Measurements from ENCODE around the gene CENPX. TPM values are rescaled to one million over a fixed set of nuclear protein-coding genes. Genes with fewer than 3 reads are reported as not detected.
"Not testable (repeated sequence)": the region's sequence is repeated elsewhere in the genome, so short reads cannot be mapped to it uniquely, and the experiment has no call there.

Gene CENPX
- total RNA-seq, 2 donors from 2014 or later = 27.2 to 37.2 TPM

- DNase-seq = no peak
- intact Hi-C loops (cut with DNase I) = no loop called here
- ATAC-seq = no peak
These were observed 24.2 kb upstream of the CENPX start for GRCh38 chr17:82046903-82047302.

DNA sequence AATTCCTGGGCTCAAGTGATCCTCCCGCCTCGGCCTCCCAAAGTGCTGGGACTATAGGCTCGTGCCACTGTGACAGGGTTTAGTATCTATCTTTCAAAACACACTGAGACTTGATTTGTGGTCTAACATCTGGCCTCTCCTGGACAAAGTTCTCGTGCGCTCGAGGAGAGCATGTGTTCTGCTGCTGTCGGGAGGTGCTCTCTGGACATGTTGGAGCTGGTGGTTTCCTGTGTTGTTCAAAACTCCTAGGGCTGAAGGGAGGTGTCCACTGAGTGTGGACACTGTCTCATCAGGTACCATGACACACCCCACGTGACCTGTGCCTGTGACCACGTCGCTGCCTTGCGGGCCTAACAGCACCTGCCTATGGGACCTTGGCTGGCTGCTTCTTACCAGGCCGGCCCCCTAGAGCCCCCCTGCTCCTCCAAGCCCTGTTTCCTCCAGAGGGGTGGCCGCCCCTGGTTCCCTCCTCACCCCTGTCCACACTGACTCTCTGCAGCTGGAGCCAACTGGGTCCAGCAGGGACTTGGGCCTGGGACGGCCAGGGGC is 23.3 kb upstream of the CENPX start:
- DNase-seq (no peak), ATAC-seq (no peak)
- intact Hi-C loops (cut with DNase I) = no loop called here

DNA sequence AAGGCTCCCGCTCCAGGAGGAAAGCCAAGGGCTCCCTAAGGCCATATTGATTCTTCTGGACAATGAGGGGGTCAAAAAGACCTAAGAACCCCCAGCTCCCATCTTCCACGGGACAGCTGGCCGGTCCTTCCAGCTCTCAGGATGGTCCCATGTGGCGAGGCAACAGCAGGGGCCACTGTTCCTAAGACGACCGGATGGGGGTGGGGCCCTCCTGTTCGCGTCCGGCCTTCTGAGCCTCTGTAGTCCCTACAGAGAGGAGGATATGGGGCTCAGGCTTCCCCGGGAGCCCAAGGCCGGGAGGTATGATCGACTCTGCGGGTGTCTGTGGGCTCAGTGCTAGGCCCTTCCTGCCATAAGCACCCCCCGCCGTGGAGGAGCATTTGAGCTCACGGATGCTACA is 20.8 kb upstream of the CENPX start:
- intact Hi-C loops (cut with DNase I) = no loop called here
- no peak for DNase-seq
- no peak for ATAC-seq

- ATAC-seq (no peak), DNase-seq (no peak)
- intact Hi-C loops (cut with DNase I) = no loop called here
These were observed 20.0 kb upstream of the CENPX start for GRCh38 chr17:82042649-82043048.

DNA sequence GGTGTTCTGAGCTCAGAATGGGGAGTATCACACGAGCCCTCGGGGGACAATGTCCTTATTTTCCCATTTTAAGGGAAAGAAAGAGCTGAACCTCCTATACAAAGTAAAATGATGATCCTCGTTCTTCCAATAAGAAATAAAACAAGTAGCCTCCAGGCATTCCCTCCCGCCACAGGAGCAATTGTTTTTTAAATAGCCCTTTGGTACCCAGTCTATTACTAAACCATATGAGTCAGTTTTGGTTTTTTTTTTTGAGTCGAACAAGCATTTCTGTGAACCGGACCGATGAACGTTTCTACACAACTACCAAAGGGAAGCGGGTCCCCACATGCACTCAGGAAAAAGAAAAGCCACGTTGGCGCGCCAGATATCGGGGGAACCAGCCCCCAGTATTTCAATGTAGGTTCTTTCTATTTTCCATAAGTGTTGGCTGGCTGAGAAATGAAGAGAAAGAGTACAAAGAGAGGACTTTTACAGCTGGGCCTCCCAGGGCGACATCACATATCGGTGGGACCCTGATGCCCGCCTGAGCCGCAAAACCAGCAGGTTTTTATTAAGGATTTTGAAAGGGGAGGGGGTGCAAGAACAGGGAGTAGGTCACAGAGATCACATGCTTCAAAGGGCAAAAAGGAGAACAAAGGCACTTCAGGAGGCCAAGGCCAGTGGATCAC is 18.6 kb upstream of the CENPX start:
- DNase-seq = no peak
- intact Hi-C loops (cut with DNase I) = no loop called here
- ATAC-seq = no peak

- no peak for ATAC-seq
These were observed 17.1 kb upstream of the CENPX start for GRCh38 chr17:82039695-82040299.

DNA sequence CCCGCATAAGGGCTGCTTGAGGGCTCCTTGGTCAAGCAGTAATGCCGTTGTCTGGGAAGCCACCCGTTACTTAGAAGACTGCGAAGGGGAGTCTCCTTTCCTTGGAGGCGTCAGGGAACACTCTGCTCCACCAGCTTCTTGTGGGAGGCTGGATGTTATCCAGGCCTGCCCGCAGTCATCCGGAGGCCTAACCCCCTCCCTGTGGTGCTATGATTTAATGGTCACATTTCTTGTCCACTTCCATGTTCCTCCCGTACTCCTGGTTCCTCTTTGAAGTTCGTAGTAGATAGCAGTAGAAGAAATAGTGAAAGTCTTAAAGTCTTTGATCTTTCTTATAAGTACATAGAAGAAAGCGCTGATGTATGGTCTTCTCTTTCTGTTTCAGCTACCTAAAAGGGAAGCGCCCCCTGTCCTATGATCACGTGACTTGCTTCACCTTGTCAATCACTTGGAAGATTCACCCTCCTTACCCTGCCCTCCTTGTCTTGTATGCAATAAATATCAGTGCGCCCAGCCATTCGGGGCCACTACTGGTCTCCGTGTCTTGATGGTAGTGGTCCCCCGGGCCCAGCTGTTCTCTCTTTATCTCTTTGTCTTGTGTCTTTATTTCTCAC is 16.2 kb upstream of the CENPX start:
- ATAC-seq = not testable (repeated sequence)
- intact Hi-C loops (cut with DNase I) = loop anchor here in 1 of 2 donors (5.0 kb wide), 1 partner anchor 58 kb away; the partner anchor contains the start of gene FASN

More at GRCh38 chr17:82039695-82040299, 17.1 kb upstream of the CENPX start:
- intact Hi-C loops (cut with DNase I) = loop anchor here in 1 of 2 donors (5.0 kb wide), 1 partner anchor 58 kb away; the partner anchor contains the start of gene FASN
- DNase-seq = no peak

DNA sequence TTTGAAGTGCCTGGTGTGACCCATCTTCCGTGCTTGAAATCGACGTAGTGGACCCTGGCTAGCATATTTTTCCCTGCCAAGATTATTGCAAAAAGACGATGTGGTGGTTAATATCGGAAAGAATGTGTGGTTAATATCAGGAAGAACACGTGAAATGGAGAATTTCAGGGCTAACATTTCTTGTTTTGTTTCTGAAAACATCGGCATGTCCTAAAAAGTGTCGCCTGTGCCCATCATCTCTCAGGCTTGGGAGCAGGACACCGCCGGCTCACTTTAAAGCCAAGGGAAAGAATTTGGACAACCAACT is 15.2 kb upstream of the CENPX start:
- no peak for DNase-seq
- no peak for ATAC-seq
- intact Hi-C loops (cut with DNase I) = loop anchor here in 1 of 2 donors (5.0 kb wide), 1 partner anchor 59 kb away; the partner anchor contains the start of gene FASN

More for the DNA sequence above, 16.2 kb upstream of the CENPX start:
- not testable (repeated sequence) for DNase-seq

GRCh38 chr17:82037092-82037888 is 14.6 kb upstream of the CENPX start, which contains the start of gene DCXR:
DCXR (minus strand) TSS chr17:82037697; CDS start chr17:82037682, 15 bp downstream.
- DNase-seq (peak; percentile 98), ATAC-seq (peak; percentile 97 to 98)
- intact Hi-C loops (cut with DNase I) = loop anchor here in 1 of 2 donors (5.0 kb wide), 1 partner anchor 60 kb away; the partner anchor contains the start of gene FASN

- intact Hi-C loops (cut with DNase I) = loop anchor here in 1 of 2 donors (5.0 kb wide), 1 partner anchor 61 kb away; the partner anchor contains the start of gene FASN
- DNase-seq (no peak), ATAC-seq (no peak)
These were observed 14.0 kb upstream of the CENPX start for GRCh38 chr17:82036634-82037091.

DNA sequence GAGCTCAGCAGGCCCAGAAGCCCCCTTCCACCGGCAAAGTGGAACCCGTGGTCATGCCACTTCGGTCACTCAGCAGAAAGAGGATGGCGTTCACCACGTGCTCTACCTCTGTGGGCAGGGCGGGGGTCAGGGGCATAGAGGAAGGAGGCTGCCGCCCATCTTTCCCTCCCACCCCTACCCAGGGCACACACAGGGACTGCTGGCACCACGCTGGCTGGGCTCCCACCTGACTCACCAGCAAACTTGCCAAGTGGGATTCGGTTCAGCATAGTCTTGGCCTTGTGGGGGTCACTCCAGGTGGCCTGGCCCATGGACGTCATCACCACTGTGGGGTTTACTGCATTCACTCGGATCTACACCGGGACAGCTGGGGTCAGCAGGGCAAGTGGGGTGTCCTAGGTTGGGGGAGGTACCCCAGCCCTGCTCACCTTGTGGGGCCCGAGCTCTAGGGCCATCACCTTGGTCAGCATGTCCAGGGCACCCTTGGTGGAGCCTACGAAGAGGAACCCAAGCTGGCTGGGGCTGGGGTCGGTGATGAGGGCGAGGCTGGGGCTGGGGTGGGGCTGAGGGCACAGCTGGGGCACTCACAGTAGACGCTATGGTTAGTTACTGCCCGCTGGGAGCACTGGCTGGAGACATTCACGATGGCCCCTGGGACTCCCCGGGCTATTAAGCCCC is 13.4 kb upstream of the CENPX start:
- ATAC-seq (no peak), DNase-seq (no peak)
- intact Hi-C loops (cut with DNase I) = loop anchor here in 1 of 2 donors (5.0 kb wide), 1 partner anchor 61 kb away; the partner anchor contains the start of gene FASN

DNA sequence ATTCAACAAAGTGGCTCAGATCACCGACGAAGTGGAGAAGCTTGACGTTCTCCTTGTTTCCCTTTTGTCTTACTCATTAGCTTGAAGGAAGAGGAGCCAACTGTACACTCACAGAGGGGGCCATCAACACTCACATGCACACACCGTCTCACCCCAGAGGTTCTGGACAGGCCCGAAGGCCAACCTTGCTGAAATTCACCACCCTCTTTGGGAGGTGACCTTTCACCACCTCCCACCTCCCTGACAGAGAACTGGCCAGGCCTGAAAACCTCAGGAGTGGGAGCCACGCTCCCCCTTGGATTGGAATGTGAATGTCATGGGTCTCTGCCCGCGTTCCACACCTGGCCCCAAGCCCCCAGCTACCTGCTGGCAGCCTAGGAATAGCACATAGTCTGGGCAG is 12.8 kb upstream of the CENPX start:
- intact Hi-C loops (cut with DNase I) = loop anchor here in 1 of 2 donors (5.0 kb wide), 1 partner anchor 62 kb away; the partner anchor contains the start of gene FASN
- DNase-seq (no peak), ATAC-seq (no peak)

DNA sequence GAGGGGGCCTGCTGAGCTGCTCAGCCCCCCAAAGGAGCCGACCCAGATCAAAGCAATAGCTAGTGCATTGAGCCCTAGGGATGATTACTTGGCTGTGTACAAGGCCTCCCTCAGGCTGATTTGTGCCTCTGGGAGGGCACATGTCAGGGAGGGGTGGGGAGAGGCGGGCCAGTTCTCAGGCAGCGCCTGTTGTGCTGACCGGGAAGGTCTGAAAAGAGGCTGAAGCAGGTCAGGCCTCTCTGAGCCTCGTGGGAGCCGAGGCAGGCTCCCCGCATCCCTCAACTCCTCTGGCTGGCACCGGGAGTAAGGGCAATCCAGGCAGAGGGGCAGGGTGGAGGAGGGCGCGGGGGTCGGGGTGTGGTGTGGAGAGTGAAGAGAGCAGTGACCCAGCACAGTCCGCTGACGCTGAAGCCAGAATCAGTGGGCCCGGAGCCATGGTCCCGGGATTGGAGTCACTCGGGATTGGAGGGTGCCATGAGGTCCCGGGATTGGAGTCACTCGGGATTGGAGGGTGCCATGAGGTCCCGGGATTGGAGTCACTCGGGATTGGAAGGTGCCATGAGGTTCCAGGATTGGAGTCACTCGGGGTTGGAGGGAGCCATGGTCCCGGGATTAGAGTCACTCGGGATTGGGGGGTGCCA is 11.8 kb upstream of the CENPX start:
- no peak for ATAC-seq
- intact Hi-C loops (cut with DNase I) = loop anchor here in 1 of 2 donors (5.0 kb wide), 1 partner anchor 63 kb away; the partner anchor contains the start of gene FASN
- DNase-seq = no peak

DNA sequence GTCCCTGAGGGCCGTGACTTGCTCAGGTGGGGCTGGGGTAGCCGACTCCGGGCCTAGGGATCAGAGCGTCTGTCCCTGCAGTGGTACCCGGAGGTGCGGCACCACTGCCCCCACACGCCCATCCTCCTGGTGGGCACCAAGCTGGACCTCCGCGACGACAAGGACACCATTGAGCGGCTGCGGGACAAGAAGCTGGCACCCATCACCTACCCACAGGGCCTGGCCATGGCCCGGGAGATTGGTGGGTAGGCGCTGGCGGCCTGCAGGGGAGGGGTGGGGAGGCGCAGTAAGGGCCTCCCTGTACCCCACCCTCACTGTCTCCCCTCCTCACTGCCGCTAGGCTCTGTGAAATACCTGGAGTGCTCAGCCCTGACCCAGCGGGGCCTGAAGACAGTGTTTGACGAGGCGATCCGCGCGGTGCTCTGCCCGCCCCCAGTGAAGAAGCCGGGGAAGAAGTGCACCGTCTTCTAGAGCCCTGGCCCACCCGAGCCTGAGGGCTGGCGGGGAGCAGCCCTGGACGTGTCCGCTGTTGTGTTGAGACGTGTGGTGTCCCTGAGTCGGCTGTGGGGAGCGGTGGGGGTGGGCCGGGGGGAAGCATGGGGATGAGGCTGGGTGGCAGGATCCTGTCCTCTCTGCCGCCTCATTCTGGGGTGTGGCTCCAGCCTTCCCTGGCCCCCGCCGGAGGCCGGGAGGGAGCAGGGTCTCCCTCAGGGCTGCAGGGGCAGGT is 10.8 kb upstream of the CENPX start:
- ATAC-seq (no peak), DNase-seq (no peak)
- intact Hi-C loops (cut with DNase I) = no loop called here

GRCh38 chr17:82031885-82032627 is 9.4 kb upstream of the CENPX start:
- DNase-seq = no peak
- ATAC-seq = peak; percentile 3 to 5
- intact Hi-C loops (cut with DNase I) = loop anchor here in 1 of 2 donors (2.0 kb wide), 1 partner anchor 123 kb away; no protein-coding TSS in a partner anchor

GRCh38 chr17:82031303-82031884 is 8.7 kb upstream of the CENPX start, which contains the start of gene RAC3:
RAC3 (plus strand) TSS chr17:82031678; CDS start chr17:82031762, 84 bp downstream.
- ATAC-seq (peak; percentile 1 to 12), DNase-seq (no peak)
- intact Hi-C loops (cut with DNase I) = loop anchor here in 1 of 2 donors (2.0 kb wide), 1 partner anchor 123 kb away; no protein-coding TSS in a partner anchor
